Measurements from ENCODE around the gene LIMK1. TPM values are rescaled to one million over a fixed set of nuclear protein-coding genes. Genes with fewer than 3 reads are reported as not detected.

Gene LIMK1
- total and polyA plus RNA-seq, 3 donors from 2014 or later, result 38.6 to 54.8 (median 42.4) TPM

DNA sequence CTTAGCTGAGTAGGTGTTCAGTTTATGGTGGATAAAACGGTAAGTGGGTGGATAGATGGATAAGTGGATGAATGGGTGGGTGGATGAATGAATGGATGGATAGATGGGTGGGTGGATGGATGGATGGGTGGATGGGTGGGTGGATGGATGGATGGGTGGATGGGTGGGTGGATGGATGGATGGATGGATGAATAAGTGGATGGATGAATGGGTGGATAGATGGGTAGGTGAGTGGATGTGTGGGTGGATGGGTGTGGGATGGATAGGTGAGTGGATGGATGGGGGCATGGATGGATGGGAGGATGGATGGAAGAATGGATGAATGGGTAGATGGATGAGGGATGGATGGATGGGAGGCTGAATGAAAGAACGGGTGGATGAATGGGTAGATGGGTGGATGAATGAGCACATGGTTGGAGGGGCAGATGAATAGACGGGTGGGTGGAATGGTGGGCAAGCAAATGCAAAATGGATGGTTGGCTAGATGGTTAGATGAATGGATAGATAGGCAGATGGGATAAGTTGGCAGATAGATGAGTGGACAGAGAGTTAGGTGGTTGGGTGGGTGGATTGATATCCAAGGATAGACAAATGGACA is 29.9 kb upstream of the LIMK1 start:
- TF ChIP-seq, protein P1, sequence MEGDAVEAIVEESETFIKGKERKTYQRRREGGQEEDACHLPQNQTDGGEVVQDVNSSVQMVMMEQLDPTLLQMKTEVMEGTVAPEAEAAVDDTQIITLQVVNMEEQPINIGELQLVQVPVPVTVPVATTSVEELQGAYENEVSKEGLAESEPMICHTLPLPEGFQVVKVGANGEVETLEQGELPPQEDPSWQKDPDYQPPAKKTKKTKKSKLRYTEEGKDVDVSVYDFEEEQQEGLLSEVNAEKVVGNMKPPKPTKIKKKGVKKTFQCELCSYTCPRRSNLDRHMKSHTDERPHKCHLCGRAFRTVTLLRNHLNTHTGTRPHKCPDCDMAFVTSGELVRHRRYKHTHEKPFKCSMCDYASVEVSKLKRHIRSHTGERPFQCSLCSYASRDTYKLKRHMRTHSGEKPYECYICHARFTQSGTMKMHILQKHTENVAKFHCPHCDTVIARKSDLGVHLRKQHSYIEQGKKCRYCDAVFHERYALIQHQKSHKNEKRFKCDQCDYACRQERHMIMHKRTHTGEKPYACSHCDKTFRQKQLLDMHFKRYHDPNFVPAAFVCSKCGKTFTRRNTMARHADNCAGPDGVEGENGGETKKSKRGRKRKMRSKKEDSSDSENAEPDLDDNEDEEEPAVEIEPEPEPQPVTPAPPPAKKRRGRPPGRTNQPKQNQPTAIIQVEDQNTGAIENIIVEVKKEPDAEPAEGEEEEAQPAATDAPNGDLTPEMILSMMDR (IDR thresholded peaks at IDR 0.05), result no peak
- intact Hi-C loops (cut with DNase I; ENCODE audit: low total_unique reads), result no loop called here
- Histone ChIP-seq H3K36me3 (ENCODE audit: low read depth, missing control alignments) (no peaks in the 10 kb centered on the region), H3K4me1 (peaks cover 7% of the 10 kb centered on the region), H3K27me3 (no peaks in the 10 kb centered on the region), H3K27ac (no peak overlapping the region), H3K4me3 (no peak overlapping the region), H3K9me3 (no peaks in the 10 kb centered on the region)
- no peak for DNase-seq
- WGBS, 2 donors, result 86 to 92% methylated on average over 3 of the region's 3 CpGs

DNA sequence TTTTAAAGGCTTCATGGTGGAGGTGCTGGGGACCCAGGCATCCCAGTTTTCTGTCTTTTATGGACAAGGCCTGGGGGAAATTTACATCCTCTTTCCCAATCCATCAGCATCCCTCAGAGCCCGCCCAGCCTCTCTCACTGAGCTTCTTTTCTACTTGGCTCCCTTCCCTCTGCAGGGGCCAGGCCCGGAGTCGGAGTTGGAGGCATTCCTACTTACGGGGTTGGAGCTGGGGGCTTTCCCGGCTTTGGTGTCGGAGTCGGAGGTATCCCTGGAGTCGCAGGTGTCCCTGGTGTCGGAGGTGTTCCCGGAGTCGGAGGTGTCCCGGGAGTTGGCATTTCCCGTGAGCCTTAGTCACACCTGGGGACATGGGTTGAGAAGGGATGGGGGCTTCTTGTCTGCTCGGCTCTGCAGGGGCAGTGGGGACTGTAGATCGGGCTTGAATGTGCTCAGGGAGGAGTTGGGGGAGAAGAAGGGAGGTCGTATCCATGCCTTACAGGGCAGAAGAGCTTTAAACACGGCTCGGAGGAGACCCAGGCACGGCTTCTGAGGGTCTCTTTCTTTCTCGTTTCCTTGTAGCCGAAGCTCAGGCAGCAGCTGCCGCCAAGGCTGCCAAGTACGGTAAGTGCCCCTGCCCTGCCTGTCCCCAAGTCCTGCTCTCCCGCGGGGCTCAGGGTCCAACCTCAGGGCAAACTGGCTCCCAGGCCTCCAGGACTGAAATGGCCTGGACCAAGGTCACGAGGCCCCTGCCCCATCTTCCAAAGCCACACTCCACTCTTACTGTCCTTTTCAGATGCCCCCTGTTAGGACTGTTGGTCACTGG is 27.3 kb upstream of the LIMK1 start:
- intact Hi-C loops (cut with DNase I; ENCODE audit: low total_unique reads), result no loop called here
- Histone ChIP-seq H3K27ac (no peak overlapping the region), H3K4me1 (peaks cover 6% of the 10 kb centered on the region), H3K36me3 (ENCODE audit: low read depth, missing control alignments) (no peaks in the 10 kb centered on the region), H3K27me3 (no peaks in the 10 kb centered on the region), H3K9me3 (no peaks in the 10 kb centered on the region), H3K4me3 (no peak overlapping the region)
- TF ChIP-seq, protein P1 (IDR thresholded peaks at IDR 0.05), result no peak
- no peak for TF ChIP-seq POLR2A (IDR thresholded peaks at IDR 0.05)
- no peak for DNase-seq
- 89 to 90% methylated on average over 23 to 26 of the region's 26 CpGs for WGBS, 2 donors

DNA sequence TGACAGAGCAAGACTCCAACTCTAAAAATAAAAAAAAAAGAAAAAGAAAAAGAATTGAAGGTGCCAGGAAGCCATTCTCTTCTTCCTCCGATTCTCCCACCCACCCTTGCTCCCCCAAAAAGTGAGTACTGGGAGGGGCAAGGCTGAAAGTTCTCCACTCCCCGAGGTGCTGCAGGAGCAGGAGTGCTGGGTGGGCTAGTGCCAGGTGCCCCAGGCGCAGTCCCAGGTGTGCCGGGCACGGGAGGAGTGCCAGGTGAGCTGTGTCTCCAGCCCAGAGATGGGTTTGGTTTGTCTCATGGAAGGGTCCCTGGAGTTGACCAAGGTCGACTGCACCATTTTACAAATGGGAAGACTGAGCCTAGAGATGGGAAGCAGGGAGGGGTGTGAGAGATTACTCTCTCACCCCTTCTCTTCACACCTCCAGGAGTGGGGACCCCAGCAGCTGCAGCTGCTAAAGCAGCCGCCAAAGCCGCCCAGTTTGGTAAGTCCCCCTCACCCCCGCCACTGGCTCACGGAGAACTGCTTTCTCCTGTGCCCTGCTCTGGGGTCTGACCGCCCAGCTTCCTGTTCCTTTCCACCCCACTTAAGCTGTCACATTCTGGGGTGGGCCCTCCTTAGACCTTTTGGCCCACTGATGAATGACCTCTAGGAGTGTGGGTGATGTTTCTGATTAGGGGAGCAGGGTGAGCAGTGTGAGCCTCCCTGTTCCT is 26.2 kb upstream of the LIMK1 start:
- Histone ChIP-seq H3K27ac (no peak overlapping the region), H3K4me3 (no peak overlapping the region), H3K36me3 (ENCODE audit: low read depth, missing control alignments) (no peaks in the 10 kb centered on the region), H3K4me1 (peaks cover 8% of the 10 kb centered on the region), H3K9me3 (no peaks in the 10 kb centered on the region), H3K27me3 (no peaks in the 10 kb centered on the region)
- WGBS, 2 donors, result 83 to 88% methylated on average over 11 of the region's 11 CpGs
- TF ChIP-seq POLR2A (IDR thresholded peaks at IDR 0.05), result no peak
- TF ChIP-seq, protein P1 (IDR thresholded peaks at IDR 0.05), result no peak
- intact Hi-C loops (cut with DNase I; ENCODE audit: low total_unique reads), result no loop called here
- DNase-seq, result no peak

DNA sequence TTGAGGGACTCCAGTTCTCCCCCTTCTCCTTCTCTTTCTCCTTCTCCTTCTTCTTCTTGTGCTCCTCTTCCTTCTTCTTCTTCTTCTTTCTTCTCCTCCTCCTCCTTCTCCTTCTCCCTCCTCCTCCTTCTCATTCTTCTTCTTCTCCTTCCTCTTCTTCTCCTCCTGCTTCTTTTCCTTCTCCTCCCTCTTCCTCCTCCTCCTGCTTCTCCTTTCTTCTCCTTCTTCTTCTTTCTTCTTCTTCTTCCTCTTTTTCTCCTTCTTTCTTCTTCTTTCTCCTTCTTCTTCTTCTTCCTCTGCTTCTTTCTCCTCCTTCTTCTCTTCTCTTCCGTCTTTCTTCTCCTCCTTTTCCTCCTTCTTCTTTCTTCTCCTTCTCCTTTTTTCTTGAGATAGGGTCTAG is 25.6 kb upstream of the LIMK1 start:
- intact Hi-C loops (cut with DNase I; ENCODE audit: low total_unique reads), result no loop called here
- H3K27ac ChIP-seq, result no peak overlapping the region
- H3K9me3 ChIP-seq, result no peaks in the 10 kb centered on the region
- peaks cover 9% of the 10 kb centered on the region for H3K4me1 ChIP-seq
- H3K27me3 ChIP-seq, result no peaks in the 10 kb centered on the region
- H3K36me3 ChIP-seq (ENCODE audit: low read depth, missing control alignments), result no peaks in the 10 kb centered on the region
- no peak overlapping the region for H3K4me3 ChIP-seq
- TF ChIP-seq POLR2A (IDR thresholded peaks at IDR 0.05), result no peak
- TF ChIP-seq, protein P1 (IDR thresholded peaks at IDR 0.05), result no peak
- DNase-seq, result no peak
- WGBS, 2 donors, result 81 to 96% methylated on average over 1 of the region's 1 CpG

Data from testis (tissue), 3 donors.